ENCODE measurements around the gene RPGRIP1L.
A peak's percentile ranks its signal among the peaks of the same experiment; 100 is the strongest.

Gene RPGRIP1L

DNA sequence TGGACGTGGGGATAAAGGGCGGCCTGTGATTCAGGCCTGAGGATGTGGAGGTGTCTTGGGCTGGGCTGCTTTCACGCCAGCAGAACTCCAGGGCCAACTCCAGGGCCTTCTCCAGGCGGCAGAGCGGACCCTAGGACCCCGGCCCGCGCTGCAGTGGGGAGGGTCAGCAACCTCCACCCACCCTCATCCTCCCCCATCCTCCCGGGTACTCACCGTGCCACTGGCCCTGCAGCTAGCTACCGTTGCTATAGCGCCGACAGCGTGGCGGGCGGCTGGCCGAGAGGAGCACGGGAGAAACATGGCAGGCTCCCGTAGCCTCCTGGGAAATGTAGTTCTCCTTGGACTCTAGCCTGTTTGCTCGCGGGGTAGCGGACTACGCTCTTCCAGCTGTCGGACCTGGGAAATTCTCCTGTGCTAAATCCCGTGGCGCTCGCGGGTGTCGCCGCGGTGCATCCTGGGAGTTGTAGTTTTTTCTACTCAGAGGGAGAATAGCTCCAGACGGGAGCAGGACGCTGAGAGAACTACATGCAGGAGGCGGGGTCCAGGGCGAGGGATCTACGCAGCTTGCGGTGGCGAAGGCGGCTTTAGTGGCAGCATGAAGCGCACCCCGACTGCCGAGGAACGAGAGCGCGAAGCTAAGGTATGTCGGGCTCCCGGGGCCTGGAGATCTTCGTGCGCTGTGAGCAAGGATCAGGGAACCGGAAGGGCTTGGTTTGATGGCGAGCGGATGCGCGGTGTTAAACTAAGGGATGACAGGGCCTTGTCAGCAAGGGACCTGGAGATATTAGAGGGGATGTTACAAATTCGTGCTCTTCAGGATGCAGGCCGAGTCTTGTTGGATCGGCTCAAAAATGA, at the start of gene RPGRIP1L, which contains the start of gene FTO:
Gene RPGRIP1L (minus strand): TSS at position 270 of the 855 bp plus-strand sequence. CDS start 3,136 bp downstream, outside the sequence.
Gene FTO (plus strand): TSS at position 567 of the 855 bp plus-strand sequence.
- peak; percentile 98 for DNase-seq

- DNase-seq: no peak
These were observed 49.8 kb upstream of the RPGRIP1L start for GRCh38 chr16:53753431-53753830.

- no peak for DNase-seq
These were observed 48.9 kb upstream of the RPGRIP1L start for GRCh38 chr16:53752560-53752959.

DNA sequence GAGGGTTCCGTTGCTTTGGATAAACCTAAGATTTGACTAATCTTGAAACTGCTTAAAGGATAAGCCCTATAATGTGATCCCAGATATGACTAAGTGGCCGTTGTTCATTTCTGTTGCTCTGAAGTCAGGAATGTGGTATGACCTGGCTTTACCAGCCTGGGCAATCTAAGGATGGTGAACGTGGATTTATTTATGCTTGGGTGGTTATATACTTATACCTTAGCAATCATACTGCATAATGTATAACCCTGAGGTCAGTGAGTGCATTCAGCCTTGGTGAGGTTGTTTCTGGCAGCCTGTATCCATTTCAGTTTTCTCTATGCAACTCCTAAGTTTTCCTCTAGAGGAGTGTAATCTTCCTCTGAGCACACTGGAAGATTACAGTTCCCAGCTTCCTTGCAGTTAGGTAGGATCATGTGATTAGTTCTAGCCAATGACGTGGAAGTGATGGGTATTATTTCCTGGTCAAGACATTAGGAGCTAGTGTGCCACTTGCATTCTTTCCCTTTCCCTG, 42.2 kb upstream of the RPGRIP1L start:
- no peak for DNase-seq

DNA sequence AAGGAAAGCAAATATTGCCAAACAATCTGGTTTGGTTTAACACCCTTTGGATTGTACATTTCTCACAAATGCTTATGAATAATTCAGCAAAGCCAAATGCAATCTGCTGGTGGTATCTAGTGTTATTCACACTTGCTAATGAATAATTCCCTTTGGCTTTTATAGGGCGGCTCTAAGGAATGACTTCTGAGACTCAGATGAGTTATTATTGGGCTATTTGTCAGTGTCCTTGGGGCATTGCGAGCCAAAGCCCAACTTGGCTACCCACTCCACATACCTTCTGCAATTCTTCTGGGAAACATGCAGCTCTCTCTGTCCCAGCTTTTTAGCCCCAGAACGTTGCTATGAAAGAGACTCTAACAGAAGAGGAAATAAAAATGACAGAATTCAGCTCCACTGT, 41.4 kb upstream of the RPGRIP1L start:
- DNase-seq: no peak

DNA sequence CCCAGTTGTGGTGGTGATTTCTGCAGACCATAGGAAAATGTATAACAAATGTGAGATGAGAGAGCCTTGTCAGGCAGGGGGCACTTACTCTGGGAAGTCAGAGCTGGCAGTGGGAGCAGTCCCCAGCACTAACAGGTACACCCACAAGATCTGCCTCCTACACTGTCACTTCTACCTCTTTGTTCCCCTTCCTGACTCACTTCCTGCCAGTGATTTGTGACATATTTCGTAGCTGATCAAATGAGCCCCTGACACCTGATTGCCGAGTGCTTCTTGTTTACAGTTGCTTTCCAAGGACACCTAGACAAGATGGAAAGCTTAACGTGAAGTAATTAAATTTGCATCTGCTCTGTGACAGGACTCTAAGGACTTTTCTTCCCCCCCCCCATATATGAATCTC, 40.8 kb upstream of the RPGRIP1L start:
- DNase-seq: no peak

DNA sequence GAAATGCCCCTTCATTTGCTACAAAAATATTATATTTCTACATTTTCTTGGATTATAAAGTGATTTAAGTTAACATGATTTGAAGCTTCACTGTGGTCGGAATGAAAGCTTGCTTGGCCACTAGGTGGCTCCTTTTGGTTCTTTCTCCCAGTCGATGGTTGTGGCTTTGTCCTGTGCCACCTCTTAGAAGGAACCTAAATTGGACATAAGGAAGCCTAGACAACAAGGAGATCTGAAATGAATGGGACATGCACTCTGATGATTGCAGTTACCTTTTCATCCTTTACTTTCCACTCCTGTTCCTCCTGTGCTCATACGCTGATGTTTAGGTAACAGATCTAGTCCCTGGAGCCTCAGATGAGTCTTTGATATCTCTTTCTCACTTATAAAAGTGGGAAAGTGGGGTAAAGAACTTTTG, 39.5 kb upstream of the RPGRIP1L start:
- no peak for DNase-seq

- DNase-seq: no peak
These were observed 37.9 kb upstream of the RPGRIP1L start for GRCh38 chr16:53741546-53741945.

- no peak for DNase-seq
These were observed 37.4 kb upstream of the RPGRIP1L start for GRCh38 chr16:53740933-53741531.

- DNase-seq: no peak
These were observed 36.8 kb upstream of the RPGRIP1L start for GRCh38 chr16:53740476-53740875.

GRCh38 chr16:53737552-53737951, 33.9 kb upstream of the RPGRIP1L start:
- DNase-seq: no peak

DNA sequence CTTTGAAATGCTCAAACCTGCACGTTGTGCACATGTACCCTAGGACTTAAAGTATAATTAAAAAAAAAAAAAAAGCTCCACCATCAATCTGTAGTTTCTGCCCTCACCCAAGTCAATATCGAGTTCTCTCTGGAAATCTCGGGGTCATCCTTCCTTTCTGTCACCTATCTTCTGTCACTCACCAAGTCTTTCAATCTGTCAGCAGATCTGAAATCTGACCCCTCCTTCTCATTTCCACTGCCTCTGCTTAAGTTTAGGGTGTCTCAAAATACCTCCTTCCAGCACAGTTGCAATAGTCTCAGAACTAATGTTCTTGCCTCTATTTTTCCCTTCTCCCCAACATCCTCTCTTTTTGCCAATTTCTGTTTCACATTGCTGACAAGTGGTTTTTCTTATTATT, 32.6 kb upstream of the RPGRIP1L start:
- no peak for DNase-seq

GRCh38 chr16:53734908-53735307, 31.2 kb upstream of the RPGRIP1L start:
- DNase-seq: no peak

DNA sequence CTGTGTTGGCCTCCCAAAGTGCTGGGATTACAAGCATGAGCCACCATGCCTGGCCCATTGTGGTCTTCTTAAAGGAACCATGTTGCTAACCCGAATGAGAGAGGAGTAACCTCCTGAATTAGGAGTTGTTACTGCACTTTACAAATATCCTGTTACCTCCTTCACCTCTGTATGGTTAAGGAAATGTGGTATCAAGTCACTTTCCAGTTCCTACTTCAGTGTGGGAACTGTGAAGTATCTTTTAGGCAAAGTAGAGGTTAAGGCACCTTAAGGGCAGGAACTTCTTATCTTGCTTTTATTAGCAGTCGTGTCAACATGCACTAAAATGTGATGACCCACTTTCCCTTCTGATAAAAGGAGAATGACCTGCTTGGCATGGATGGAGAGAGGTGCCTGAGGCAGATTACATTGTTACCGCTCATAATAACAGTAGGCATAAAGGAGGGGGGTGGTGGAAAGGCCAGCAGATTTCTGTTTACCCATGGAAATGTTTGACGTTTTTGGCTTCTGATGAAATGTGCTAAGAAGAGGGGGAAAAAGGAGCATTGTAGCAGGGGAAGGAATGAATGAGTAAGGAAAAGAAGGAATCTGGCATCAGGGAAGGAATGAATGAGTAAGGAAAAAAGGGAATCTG, 28.8 kb upstream of the RPGRIP1L start:
- no peak for DNase-seq

- DNase-seq: no peak
These were observed 27.0 kb upstream of the RPGRIP1L start for GRCh38 chr16:53730693-53731092.

- DNase-seq: no peak
These were observed 23.0 kb upstream of the RPGRIP1L start for GRCh38 chr16:53726625-53727024.

DNA sequence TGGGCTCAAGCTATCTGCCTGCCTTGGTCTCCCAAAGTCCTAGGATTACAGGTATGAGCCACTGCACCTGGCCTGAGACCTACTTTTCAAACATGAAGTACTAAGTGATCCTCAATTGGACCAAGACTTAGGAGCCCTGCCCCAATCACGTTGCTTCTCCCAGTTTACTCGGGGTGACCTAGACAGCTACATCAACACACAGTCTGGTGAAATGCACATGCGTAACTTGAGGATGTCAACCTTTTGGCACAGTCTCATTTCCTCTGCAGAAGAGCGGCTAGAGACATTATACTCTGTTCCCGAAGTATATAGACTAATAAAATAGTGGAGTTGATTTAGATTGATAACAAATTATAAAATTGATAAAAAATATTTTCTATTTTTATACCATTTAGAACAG, 17.4 kb upstream of the RPGRIP1L start:
- no peak for DNase-seq

GRCh38 chr16:53717577-53717976, 13.9 kb upstream of the RPGRIP1L start:
- no peak for DNase-seq

DNA sequence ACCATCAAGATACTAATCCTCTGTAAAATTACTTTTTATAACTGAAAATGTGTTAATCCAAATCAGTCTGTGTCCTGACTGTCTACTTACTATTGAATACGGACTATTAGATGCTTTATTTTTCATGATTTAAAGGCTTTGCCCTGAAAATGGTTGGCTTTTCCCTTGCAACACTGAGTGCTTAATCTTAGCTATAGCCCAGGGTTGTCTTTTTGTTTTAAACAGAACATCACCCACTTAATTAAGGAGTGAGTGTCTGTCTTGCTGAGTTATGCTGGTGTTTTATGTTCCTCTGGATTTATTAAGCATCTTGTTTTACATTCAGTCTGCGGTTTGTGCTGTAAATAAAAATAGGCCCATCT, 11.3 kb upstream of the RPGRIP1L start:
- DNase-seq: no peak

DNA sequence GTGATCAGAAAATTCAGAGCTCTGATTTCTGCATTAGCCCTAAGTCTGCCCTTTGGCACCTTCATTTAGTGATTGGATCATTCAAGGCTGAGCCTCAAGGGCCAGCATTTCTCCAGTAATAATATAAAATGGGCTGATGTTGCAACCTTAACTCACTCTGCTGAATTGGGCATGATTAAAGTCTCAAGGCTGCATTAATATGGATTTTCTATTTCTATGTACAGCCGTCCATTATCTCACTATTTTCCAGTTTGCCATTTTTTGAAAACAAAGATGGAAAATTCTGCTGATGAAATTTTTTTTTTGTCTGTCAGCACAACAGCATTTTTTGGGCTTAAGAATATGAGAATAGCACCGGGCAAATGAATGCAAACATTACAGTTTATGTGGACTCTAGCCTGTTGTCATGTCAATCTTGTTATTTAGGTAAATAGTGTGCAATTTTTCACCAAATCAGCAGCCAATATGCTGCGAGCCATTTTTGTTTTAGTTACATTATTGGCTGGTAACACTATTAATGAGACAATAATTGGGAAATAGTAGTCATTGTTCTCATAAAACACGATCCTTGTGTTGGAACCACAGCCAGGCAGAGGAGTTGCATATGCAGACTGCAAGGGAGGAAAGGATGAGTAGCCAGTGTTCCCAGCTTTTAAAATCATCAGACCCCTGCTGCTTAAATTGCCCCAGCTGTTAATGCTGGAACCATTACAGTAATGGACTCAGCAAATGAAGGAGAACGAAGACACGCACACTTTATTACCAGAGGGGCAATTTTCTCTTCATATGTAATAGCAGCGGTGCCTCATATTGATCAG, 10.8 kb upstream of the RPGRIP1L start:
- DNase-seq: no peak

- DNase-seq: no peak
These were observed 9.9 kb upstream of the RPGRIP1L start for GRCh38 chr16:53713403-53714204.

- DNase-seq: no peak
These were observed 8.4 kb upstream of the RPGRIP1L start for GRCh38 chr16:53712065-53712464.
